Airway epithelial cell (primary cell): ENCODE results near the gene MSH5. TPM values are rescaled to one million over a fixed set of nuclear protein-coding genes. Genes with fewer than 3 reads are reported as not detected.

ENCODE experiments used
- total RNA-seq: library from RNA; depleted of rRNA; stranded (reverse); fragments of >200 nt; gene quantifications from 2 replicates; pipeline ENCODE4 v1.2.3, GENCODE V29; 2015

MSH5 gene
- 10.5 and 12.6 TPM in 2 replicates for total RNA-seq

GRCh38 chr6:31739639-31740396 is at the start of gene MSH5:
MSH5 (plus strand) TSS chr6:31740005; CDS start chr6:31740467, 462 bp downstream.

GRCh38 chr6:31702819-31703716 is 36.7 kb upstream of the MSH5 start, which contains the start of gene ABHD16A:
ABHD16A (minus strand) TSS chr6:31703324; CDS start chr6:31703281, 43 bp downstream.

GRCh38 chr6:31706599-31706998 is 33.2 kb upstream of the MSH5 start, which contains the start of gene LY6G6F:
LY6G6F (plus strand) TSS chr6:31706866; CDS start chr6:31706907, 41 bp downstream.

GRCh38 chr6:31715022-31715958 is 24.5 kb upstream of the MSH5 start, which contains the start of gene LY6G6D:
LY6G6D (plus strand) TSS chr6:31715348; CDS start chr6:31715356, 8 bp downstream.

GRCh38 chr6:31721351-31722020 is 18.3 kb upstream of the MSH5 start, which contains the start of gene LY6G6C:
LY6G6C (minus strand) TSS chr6:31721746; CDS start chr6:31721679, 67 bp downstream.

DNA sequence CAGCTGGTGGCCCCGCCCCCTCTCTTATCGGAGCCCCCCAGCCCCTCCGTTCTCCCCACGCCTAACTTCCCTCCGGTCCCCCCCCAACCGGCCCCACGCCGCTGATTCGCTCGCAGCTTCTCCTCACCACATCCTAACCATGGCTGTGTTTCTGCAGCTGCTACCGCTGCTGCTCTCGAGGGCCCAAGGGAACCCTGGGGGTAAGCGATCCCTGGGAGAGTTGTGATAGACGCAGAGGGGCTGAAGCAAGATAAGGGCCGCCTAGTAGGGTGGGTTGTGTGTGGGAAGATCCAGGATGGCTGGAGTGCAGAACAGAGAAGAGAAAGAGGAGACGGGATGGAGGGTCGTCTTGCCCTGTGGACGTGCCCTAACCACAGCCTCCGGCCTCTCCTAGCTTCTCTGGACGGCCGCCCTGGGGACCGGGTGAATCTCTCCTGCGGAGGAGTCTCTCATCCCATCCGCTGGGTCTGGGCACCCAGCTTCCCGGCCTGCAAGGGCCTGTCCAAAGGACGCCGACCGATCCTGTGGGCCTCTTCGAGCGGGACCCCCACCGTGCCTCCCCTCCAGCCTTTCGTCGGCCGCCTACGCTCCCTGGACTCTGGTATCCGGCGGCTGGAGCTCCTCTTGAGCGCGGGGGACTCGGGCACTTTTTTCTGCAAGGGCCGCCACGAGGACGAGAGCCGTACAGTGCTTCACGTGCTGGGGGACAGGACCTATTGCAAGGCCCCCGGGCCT is 16.4 kb upstream of the MSH5 start, which contains the start of gene MPIG6B:
MPIG6B (plus strand) TSS at position 129 of the 735 bp plus-strand sequence; CDS start at position 140, 11 bp downstream.

GRCh38 chr6:31728767-31729514 is 10.9 kb upstream of the MSH5 start, which contains the start of gene DDAH2:
DDAH2 (minus strand) TSS chr6:31729299; CDS start chr6:31729161, 138 bp downstream.

GRCh38 chr6:31736021-31736767 is 3.6 kb upstream of the MSH5 start, which contains the start of gene CLIC1:
CLIC1 (minus strand) TSS chr6:31736530; CDS start chr6:31736300, 230 bp downstream.

GRCh38 chr6:31762356-31762755 is 22.6 kb downstream of the MSH5 start, which contains the start of gene SAPCD1:
SAPCD1 (plus strand) TSS chr6:31762656; CDS start chr6:31763055, 399 bp downstream.

GRCh38 chr6:31776989-31777666 is 37.3 kb downstream of the MSH5 start, which contains the start of gene VWA7:
VWA7 (minus strand) TSS chr6:31777328; CDS start chr6:31776779, 549 bp downstream.

DNA sequence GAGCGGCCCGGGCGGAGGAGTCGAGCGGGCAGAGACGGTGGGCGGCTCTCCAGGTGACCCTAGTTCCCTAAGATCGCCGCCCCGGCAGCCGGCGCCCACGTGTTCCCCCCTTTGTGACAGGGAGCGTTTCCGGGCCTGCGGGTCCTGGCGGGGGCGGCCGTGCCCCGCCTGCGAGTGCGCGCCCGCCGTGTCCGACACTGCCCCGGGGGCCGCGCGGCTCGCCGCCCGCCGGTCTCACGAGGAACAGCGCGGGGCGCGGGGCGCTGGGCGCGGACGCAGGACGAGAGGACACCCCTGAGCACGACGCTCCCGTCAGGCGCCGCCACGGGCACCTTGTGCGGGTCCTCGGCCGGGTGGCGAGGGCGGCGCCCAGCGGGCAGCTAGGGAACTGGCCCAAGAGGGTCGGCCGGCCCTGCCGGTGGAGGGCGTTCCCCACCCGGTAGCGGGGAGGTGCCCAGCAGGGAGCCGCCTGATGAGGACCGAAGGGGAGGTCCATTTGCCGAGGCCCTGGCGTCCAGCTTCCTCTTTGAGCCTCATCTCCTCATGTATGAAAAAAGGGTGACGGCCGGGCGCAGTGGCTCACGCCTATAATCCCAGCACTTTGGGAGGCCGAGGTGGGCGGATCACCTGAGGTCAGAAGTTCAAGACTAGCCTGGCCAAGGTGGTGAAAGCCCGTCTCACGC is 56.0 kb downstream of the MSH5 start, which contains the start of gene VARS1:
VARS1 (minus strand) TSS at position 137 of the 683 bp plus-strand sequence. CDS start 535 bp downstream, outside the sequence.

DNA sequence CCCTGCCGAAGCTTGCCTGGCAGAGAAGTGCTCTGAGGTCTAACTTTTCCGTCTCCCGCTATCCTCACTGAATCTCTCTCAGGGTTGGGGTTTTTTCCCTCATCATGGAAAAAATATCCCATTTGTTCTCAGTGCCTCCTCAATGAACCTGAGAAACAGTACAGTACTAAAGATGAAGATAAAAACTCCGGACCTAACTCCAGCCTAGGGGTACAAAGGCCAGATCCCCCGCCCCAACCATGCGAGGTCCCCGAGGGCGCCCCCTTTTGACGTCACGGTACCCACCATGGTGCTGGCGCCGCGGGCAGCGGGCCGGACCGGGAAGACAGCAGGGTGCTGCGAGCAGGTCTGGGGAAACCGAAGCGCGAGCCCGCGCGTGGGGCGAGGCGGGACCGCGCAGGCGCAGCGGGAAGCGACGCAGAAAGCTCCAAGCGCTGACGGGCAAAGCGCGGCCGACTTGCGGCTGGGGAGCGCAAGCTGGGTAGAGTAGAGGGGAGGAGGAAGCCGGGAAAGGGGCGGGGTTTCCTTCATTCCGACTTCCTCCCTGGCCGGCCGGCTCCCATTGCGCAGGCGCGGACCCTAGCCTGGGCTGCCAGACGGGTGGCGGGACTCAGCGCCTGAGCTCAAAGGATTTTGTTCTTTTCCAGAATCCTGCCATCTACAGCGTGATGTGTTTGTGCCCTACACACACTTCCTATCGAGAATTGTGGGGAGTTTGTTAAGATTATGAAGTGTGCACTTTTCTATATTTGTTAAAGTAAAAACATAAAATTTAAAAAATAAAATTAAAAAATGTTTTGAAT is 66.9 kb downstream of the MSH5 start, which contains the start of gene LSM2:
LSM2 (minus strand) TSS at position 497 of the 803 bp plus-strand sequence; CDS start at position 288, 209 bp downstream.

